Activated CD8-positive, alpha-beta memory T cell treated with anti-CD3 and anti-CD28 coated beads, Interleukin-2, amount 50 U/mL, for 24 hours (primary cell): ENCODE results near the gene ELAVL2.

Source experiments
- DNase-seq: peaks from one replicate; pipeline ENCODE4 v3.0.0-alpha.2; 2020; ENCODE audit errors: extremely low read depth

The ELAVL2 gene

GRCh38 chr9:23769307-23769935, 56.6 kb downstream of the ELAVL2 start:
- no peak for DNase-seq

GRCh38 chr9:23768861-23769260, 57.2 kb downstream of the ELAVL2 start:
- no peak for DNase-seq

GRCh38 chr9:23766613-23767012, 59.4 kb downstream of the ELAVL2 start:
- DNase-seq, result no peak

- DNase-seq, result no peak
Observed at GRCh38 chr9:23765561-23765960, 60.5 kb downstream of the ELAVL2 start.

- DNase-seq, result no peak
Observed at GRCh38 chr9:23764219-23764618, 61.8 kb downstream of the ELAVL2 start.

GRCh38 chr9:23754551-23754950, 71.5 kb downstream of the ELAVL2 start:
- DNase-seq, result no peak

GRCh38 chr9:23752859-23753258, 73.2 kb downstream of the ELAVL2 start:
- no peak for DNase-seq

GRCh38 chr9:23751633-23752032, 74.4 kb downstream of the ELAVL2 start:
- DNase-seq, result no peak

- no peak for DNase-seq
Observed at GRCh38 chr9:23750808-23751207, 75.2 kb downstream of the ELAVL2 start.

- DNase-seq, result no peak
Observed at GRCh38 chr9:23747088-23748075, 78.7 kb downstream of the ELAVL2 start.

- no peak for DNase-seq
Observed at GRCh38 chr9:23746317-23746716, 79.7 kb downstream of the ELAVL2 start.

- no peak for DNase-seq
Observed at GRCh38 chr9:23743036-23743435, 83.0 kb downstream of the ELAVL2 start.

GRCh38 chr9:23741351-23741750, 84.7 kb downstream of the ELAVL2 start:
- no peak for DNase-seq

GRCh38 chr9:23740531-23740930, 85.5 kb downstream of the ELAVL2 start:
- DNase-seq, result no peak

- no peak for DNase-seq
Observed at GRCh38 chr9:23739753-23740152, 86.3 kb downstream of the ELAVL2 start.

- no peak for DNase-seq
Observed at GRCh38 chr9:23736293-23736692, 89.7 kb downstream of the ELAVL2 start.

GRCh38 chr9:23733495-23734078, 92.5 kb downstream of the ELAVL2 start:
- DNase-seq, result no peak

GRCh38 chr9:23731353-23731752, 94.7 kb downstream of the ELAVL2 start:
- DNase-seq, result no peak

- no peak for DNase-seq
Observed at GRCh38 chr9:23730364-23730763, 95.7 kb downstream of the ELAVL2 start.

- no peak for DNase-seq
Observed at GRCh38 chr9:23728736-23729135, 97.3 kb downstream of the ELAVL2 start.

- DNase-seq, result no peak
Observed at GRCh38 chr9:23725279-23725946, 100.6 kb downstream of the ELAVL2 start.

- no peak for DNase-seq
Observed at GRCh38 chr9:23723672-23724071, 102.4 kb downstream of the ELAVL2 start.
